Stimulated activated CD8-positive, alpha-beta memory T cell treated with anti-CD3 and anti-CD28 coated beads, Interleukin-2, amount 100 ng/mL, for 1 hour (primary cell): Measurements from ENCODE around the gene MCRIP1.
"Not testable (repeated sequence)": the region's sequence is repeated elsewhere in the genome, so short reads cannot be mapped to it uniquely, and the experiment has no call there.

ENCODE experiments used
- DNase-seq, 2 donors: peaks; one replicate each; pipeline ENCODE4 v3.0.0-alpha.2; 2020; ENCODE audit warnings: low read depth in 2 of 2

MCRIP1 gene

DNA sequence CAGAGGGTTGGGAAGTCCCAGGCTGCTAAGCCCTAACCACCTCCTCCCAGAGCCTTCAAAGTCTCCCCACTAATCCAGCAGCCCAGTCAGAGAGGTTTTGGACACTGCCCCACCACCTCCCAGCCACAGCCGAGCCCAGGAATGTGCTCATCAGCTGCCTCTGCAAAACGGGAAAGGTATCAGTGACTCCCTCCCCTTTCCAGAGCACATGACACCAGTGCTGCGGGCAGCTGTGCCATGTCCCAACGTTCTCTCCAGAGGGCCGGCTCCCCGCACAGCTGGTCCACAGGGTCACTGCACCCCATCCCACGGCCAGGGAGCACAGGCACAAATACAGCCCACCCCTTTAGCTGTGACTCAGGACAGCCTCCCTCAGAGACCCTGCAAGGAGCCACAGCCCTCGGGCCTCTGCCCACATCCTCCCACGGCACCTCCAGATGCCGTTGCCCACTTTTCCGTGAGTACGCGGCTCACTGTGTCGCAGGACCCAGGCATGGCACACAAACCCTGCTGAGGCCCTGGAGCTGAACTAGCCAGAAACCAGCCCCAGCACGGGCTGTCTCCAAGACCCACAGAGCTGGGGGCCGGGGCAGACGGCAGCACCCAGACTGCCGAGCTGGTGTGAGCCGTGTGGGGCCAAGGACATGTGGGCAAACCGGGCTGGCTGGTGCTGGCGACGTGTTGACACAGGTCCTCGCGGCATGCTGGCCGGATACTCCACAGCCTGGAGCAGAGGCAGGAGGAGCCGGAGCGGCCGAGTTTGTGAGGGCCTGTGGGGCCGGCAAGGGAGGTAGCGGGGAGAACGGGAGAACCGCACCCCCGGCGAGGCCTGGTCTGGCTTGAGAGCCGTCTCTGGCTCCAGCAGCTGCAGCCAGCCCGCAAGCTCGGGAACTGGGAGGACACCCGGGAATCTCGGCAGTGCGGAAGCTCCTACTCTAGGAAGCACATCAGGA lies 8.0 kb upstream of the MCRIP1 start:
- DNase-seq: no peak

- not testable (repeated sequence) for DNase-seq
Measured at GRCh38 chr17:81840059-81840458, 7.0 kb upstream of the MCRIP1 start.

DNA sequence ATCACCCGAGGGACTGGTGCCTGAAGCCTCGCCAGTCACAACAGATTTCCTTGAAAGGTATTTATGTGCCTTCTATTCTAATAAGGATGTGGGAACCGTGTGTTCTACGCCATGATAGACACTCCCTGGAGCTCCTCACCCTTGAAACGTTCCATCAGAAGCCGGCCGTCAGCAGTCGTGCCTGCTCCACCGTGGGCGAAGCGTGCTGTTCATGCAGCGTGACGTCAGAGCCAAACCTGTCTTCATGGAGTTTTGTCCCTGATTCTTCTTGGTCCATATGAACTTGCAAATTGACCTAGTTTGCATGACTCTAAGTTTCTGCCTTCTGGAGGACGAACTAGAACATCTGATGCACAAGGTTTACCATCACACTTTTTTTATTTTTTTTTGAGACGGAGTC lies 6.2 kb upstream of the MCRIP1 start:
- DNase-seq: no peak

- DNase-seq: no peak
Measured at GRCh38 chr17:81838753-81839255, 5.7 kb upstream of the MCRIP1 start.

- DNase-seq: no peak
Measured at GRCh38 chr17:81837641-81838040, 4.5 kb upstream of the MCRIP1 start.

DNA sequence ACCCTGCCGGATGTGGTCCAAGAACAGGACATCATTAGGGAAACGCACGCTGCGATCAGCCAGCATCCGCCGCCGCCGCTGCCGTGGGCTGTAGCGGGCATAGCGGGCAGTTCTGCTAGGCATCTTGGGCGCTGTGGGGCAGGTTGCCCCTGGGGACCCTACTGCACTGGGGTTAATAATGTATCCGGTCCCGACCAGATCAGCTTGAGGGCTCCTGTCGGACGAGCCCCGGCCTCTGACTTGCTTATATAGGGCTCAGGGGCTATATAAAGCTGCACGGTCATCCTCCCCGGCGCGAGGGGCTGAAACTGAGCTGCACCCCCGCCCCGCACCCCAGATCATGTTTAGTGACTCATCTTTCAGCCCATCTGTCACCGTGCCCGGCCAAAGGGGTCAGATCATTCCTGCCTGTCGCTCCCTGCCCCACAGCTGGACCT lies 1.8 kb upstream of the MCRIP1 start, which contains the start of gene PPP1R27:
Gene PPP1R27 (minus strand): TSS at position 220 of the 437 bp plus-strand sequence. CDS start 97 bp downstream, at position 123.
- no peak for DNase-seq

DNA sequence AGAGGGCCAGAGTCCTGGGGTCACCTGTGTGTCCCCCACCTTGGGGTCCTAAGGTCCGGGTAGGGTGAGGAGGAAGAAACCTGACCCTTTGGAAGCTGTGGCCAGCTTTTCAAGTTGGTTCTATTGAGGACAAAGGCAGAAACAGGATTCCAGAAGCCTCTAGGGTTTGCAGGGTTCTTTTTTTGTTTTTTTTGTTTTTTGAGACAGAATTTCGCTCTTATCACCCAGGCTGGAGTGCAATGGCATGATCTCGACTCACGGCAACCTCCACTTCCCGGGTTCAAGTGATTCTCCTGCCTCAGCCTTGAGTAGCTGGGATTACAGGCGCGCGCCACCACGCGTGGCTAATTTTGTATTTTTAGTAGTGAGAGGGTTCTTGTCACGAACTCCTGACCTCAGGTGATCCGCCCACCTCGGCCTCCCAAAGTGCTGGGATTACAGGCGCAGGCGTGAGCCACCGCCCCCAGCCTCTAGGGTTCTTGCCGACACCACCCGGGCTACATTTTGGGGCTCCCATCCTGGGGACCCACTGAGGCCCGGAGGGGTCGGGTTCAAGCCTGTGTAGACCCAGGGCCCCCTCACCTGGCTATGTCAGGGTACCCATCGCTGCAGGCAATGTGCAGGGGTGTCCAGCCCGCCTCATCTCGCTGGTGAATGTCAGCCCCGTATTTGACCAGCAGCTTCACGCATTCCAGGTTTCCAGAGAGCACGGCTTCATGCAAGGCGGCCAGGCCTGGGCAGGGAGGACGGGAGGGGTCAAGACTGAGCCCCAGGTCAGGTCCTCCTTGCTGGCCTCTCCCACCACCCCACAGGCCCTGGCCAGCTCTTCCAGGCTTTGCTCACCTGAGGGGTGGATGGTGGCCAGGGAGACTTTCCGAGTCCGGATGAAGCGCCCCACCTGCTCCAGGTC lies 1.1 kb upstream of the MCRIP1 start:
- no peak for DNase-seq

GRCh38 chr17:81832608-81833159 lies 407 bp downstream of the MCRIP1 start:
- no peak for DNase-seq

GRCh38 chr17:81831957-81832607 lies 1.0 kb downstream of the MCRIP1 start:
- no peak for DNase-seq

DNA sequence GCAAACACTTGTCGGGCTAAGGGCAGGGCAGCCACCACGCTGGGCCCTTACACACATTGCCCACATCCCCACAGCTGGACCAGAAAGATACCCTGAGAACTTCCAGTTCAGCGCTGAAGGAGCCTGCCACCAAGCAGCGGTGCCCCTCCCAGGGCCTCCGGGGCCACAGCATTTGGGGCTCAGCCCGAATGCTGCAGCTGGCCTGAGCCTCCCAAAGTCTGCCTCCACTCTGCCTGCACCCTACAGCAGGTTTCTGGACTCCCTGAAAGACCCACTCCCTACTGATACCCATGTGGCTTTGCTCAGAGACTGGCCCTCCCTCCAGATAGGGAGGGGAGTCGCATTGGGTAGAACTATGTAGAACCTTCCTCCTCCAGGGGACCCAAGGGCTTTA lies 1.5 kb downstream of the MCRIP1 start:
- DNase-seq: no peak

GRCh38 chr17:81829858-81830257 lies 3.2 kb downstream of the MCRIP1 start:
- no peak for DNase-seq

DNA sequence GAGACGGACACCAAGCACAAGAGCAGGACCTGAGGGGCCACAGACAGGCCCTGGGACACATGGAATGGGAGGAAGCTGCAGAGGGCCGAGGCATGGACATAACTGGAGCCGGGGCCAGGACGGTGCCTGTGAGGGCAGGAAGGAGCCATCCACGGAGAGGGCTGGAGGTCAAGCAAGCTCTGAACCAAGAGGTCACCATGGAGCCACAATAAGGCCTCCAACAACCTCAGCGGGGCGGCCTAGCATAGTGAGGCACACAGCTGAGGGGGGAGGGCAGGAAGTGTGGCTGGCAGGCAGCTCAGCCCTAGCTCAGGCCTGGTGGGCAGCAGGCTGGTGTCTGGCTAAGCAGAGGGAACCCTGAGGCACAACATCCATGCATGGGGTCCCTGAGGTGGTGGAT lies 4.4 kb downstream of the MCRIP1 start:
- DNase-seq: no peak

DNA sequence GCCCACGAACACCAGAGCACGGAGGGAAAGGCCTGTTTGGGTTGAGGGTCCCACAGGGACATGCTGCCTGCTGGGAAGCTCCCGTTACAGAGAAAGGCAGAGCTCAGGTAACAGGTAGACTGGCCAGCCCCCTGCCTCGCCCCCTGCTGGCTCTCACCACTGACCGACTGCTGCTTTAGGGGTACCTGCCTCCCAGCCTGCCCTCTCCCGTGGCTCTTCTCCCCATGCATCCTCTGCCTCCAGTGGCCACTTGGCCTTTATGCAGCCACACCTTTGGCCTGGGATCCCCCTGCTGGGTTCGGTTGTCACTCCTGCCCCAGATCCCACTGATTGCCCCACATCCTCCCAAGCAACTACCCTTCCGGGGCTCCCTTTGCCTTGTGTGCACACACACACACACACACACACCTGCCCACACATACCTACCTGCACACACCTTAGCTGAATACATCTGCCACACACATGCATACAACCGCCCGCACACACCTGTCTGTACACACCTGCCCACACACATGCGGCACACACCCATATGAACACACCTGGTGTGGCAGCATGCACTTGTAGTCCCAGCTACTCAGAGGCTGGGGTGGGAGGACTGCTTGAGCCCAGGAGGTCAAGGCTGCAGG lies 7.1 kb downstream of the MCRIP1 start:
- DNase-seq: no peak

- DNase-seq: no peak
Measured at GRCh38 chr17:81824595-81824994, 8.5 kb downstream of the MCRIP1 start.

- DNase-seq: no peak
Measured at GRCh38 chr17:81823820-81824550, 9.1 kb downstream of the MCRIP1 start.

GRCh38 chr17:81822996-81823819 lies 9.9 kb downstream of the MCRIP1 start:
- no peak for DNase-seq

- DNase-seq: no peak
Measured at GRCh38 chr17:81822312-81822637, 10.8 kb downstream of the MCRIP1 start.

DNA sequence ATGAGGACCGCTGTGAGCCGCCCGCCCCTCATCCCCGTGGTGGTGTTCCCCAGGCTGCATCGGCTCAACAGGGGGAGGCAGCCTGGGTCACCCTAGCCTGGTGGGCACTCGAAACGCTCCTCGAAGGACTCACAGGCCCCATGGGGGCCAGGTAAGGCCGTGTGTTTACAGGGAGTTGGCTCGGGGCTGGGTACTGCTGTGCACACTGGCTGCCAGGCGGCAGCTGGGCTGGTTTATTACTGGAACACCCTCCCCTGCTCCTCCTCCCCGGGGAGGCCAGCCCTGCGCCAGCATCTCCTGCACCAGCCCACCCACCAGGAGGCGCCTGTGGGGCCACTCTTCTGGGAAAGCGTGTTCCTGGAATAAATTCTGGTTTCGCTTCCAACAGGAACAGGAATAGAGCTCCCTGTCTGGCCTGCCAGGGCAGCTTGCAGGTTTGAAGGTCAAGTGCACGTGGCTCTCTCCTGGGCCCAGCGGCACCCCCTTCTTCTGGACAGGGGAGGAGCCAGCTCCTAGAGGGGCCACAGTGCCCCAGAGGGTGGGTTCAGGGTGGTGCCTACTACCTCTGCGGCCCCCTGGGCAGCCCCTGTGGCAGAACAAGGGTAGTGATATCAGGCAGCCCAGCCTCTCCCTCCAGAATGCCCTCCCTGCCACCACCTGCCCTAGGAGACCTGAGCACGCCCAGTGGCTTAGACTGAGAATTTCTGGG lies 11.3 kb downstream of the MCRIP1 start:
- DNase-seq: no peak

- no peak for DNase-seq
Measured at GRCh38 chr17:81821147-81821546, 11.9 kb downstream of the MCRIP1 start.
